ENCODE measurements around the gene PMM2.

DNA sequence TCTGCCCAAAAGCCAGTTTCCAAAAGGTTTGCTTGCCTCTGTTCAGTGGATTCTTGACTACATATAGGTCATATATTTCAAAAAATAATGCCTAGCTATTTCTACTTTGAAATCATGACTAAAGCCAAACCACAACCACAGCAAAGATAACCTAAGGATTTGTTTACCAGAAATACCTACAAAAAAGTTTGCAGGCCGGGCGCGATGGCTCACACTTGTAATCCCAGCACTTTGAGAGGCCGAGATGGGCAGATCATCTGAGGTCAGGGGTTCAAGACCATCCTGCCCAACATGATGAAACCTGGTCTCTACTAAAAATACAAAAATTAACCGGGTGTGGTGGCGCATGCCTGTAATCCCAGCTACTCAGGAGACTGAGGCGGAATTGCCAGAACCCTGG is 56.0 kb downstream of the PMM2 start:
- TF ChIP-seq, protein P1, sequence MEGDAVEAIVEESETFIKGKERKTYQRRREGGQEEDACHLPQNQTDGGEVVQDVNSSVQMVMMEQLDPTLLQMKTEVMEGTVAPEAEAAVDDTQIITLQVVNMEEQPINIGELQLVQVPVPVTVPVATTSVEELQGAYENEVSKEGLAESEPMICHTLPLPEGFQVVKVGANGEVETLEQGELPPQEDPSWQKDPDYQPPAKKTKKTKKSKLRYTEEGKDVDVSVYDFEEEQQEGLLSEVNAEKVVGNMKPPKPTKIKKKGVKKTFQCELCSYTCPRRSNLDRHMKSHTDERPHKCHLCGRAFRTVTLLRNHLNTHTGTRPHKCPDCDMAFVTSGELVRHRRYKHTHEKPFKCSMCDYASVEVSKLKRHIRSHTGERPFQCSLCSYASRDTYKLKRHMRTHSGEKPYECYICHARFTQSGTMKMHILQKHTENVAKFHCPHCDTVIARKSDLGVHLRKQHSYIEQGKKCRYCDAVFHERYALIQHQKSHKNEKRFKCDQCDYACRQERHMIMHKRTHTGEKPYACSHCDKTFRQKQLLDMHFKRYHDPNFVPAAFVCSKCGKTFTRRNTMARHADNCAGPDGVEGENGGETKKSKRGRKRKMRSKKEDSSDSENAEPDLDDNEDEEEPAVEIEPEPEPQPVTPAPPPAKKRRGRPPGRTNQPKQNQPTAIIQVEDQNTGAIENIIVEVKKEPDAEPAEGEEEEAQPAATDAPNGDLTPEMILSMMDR (optimal IDR thresholded peaks at IDR 0.05 in 1 of 3, IDR thresholded peaks at IDR 0.05 in 1 of 3, conservative IDR thresholded peaks at IDR 0.05 in 1 of 3; ENCODE audit: extremely low read depth in 1 of 3, insufficient read depth in 2 of 3, low read length in 3 of 3): no peak
- no peak for TF ChIP-seq EZH2 (IDR thresholded peaks at IDR 0.05; ENCODE audit: low read length)

All from keratinocyte (primary cell).